Measurements from ENCODE around the gene CACNA1C. TPM values are rescaled to one million over a fixed set of nuclear protein-coding genes. Genes with fewer than 3 reads are reported as not detected.

The CACNA1C gene
- total RNA-seq, 1 donor from 2014 or later = 1.6 TPM

DNA sequence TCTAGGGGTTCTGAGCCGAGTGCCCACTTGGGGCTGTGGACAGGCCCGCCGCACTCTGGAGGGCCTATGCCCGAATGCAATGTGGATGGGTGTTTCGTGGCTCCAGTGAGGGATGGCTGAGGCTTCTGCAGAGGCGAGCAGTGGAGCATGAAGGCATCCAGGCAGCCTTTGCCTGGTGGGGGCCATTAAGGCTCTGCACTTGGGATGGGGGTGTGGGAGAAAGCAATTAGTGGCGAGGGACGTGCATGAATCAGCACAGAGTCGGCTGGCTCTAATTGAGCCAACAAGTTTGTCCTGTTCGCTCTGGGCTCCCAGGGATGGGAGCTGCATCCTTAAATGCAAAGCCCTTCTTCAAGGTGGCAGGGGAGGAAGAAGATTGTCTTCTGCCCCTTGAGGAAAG, 395.1 kb downstream of the CACNA1C start:
- H3K27ac Mint-ChIP-seq (ENCODE audit: unreplicated experiment) = no peak overlapping the region

DNA sequence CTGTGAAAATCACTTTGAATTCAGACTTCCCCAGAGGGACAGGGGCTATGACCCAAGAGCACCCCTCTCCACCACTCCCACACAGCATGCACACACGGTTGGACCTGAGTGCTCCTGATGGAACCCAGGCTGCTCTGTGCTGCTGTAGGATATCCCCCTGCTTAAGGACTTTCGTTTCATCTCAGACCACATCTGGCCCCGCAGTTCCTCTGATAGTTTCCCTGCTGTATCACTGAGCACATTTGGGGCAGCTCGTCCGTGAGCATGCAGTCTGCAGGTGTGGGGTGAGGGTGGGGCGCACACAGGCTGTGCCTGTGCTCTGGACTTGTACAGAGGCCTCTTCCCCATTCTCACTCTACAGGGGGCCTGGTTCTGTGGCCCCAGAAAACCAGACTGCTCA, 396.8 kb downstream of the CACNA1C start:
- H3K4me3 Mint-ChIP-seq = no peak overlapping the region
- no peak overlapping the region for H3K27ac Mint-ChIP-seq (ENCODE audit: unreplicated experiment)
- no peaks in the 10 kb centered on the region for H3K27me3 Mint-ChIP-seq (ENCODE audit: low read depth)
- H3K4me1 Mint-ChIP-seq = no peaks in the 10 kb centered on the region
- no peak for DNase-seq (ENCODE audit: low read depth, low spot score)
- no peaks in the 10 kb centered on the region for H3K36me3 Mint-ChIP-seq (ENCODE audit: low read depth)
- TF ChIP-seq, protein P1, sequence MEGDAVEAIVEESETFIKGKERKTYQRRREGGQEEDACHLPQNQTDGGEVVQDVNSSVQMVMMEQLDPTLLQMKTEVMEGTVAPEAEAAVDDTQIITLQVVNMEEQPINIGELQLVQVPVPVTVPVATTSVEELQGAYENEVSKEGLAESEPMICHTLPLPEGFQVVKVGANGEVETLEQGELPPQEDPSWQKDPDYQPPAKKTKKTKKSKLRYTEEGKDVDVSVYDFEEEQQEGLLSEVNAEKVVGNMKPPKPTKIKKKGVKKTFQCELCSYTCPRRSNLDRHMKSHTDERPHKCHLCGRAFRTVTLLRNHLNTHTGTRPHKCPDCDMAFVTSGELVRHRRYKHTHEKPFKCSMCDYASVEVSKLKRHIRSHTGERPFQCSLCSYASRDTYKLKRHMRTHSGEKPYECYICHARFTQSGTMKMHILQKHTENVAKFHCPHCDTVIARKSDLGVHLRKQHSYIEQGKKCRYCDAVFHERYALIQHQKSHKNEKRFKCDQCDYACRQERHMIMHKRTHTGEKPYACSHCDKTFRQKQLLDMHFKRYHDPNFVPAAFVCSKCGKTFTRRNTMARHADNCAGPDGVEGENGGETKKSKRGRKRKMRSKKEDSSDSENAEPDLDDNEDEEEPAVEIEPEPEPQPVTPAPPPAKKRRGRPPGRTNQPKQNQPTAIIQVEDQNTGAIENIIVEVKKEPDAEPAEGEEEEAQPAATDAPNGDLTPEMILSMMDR (conservative IDR thresholded peaks at IDR 0.05) = no peak
- no peaks in the 10 kb centered on the region for H3K9me3 Mint-ChIP-seq

More for the DNA sequence above, 395.1 kb downstream of the CACNA1C start:
- Mint-ChIP-seq H3K36me3 (ENCODE audit: low read depth) (no peaks in the 10 kb centered on the region), H3K4me1 (peaks cover 9% of the 10 kb centered on the region), H3K9me3 (no peaks in the 10 kb centered on the region), H3K27me3 (ENCODE audit: low read depth) (no peaks in the 10 kb centered on the region), H3K4me3 (no peak overlapping the region)
- no peak for DNase-seq (ENCODE audit: low read depth, low spot score)
- TF ChIP-seq, protein P1 (conservative IDR thresholded peaks at IDR 0.05) = no peak

DNA sequence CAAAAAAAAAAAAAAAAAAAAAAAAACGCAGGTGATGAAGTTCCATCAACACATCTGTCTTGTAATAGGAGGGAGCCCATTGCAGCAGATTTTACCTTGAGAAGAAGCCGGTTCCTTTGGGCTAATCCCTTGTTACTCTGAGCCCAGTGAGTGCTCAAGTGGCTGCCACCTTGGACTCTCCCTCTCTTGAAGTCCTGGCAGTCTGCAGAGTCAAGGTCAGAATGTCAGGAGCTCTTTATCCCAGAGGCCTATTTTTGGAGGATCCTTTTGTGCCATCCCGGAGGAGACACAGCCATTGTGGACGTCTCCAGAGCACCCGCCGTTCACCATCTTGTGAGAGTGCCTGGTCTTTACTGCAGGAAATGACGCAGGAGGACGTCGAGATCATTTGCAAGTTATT, 397.8 kb downstream of the CACNA1C start:
- H3K4me1 Mint-ChIP-seq = no peaks in the 10 kb centered on the region
- no peak overlapping the region for H3K4me3 Mint-ChIP-seq
- DNase-seq (ENCODE audit: low read depth, low spot score) = no peak
- no peaks in the 10 kb centered on the region for H3K27me3 Mint-ChIP-seq (ENCODE audit: low read depth)
- TF ChIP-seq, protein P1 (conservative IDR thresholded peaks at IDR 0.05) = no peak
- H3K36me3 Mint-ChIP-seq (ENCODE audit: low read depth) = no peaks in the 10 kb centered on the region
- H3K9me3 Mint-ChIP-seq = no peaks in the 10 kb centered on the region
- no peak overlapping the region for H3K27ac Mint-ChIP-seq (ENCODE audit: unreplicated experiment)

DNA sequence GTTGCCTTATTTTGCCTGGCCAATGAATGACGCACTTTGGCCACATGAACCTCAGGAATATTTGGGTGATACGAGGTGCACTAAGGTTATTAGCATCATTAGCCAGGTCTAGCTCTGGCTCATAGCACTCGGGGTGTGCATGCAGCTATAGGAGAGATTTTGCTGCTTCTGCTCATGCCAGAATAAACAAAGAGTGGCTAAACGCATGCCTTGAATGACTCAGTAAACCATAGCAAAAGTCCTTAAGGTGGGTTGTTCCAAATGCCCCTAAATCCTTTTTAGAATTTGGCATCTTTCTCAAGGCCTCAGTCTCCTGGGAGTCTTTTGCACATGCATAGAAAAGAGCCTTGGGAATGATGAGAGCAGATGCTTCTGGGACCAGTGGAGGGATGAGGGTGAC, 398.2 kb downstream of the CACNA1C start:
- no peak for DNase-seq (ENCODE audit: low read depth, low spot score)
- Mint-ChIP-seq H3K9me3 (no peaks in the 10 kb centered on the region), H3K27ac (ENCODE audit: unreplicated experiment) (no peak overlapping the region), H3K4me1 (no peaks in the 10 kb centered on the region), H3K4me3 (no peak overlapping the region), H3K27me3 (ENCODE audit: low read depth) (no peaks in the 10 kb centered on the region), H3K36me3 (ENCODE audit: low read depth) (no peaks in the 10 kb centered on the region)
- TF ChIP-seq, protein P1 (conservative IDR thresholded peaks at IDR 0.05) = no peak

DNA sequence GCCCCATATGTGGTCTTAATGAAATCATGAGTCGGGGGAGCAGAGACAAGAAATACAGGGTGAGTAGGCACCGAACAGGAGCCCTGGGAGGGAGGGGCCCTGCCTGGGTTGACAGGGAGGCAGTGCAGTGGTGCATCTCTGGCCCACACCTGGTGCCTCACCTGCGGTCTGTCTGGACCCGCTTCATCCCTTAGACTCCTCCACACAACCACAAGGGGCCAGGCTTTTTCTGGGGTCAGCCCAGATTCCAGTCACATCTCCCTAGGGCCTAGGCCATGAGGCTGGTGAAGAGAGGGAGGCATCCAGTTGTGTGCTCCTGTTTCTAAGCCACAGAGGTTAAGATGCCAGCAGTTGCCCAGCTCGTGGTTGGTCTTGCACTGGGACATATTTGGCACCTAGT, 398.7 kb downstream of the CACNA1C start:
- H3K4me1 Mint-ChIP-seq = no peaks in the 10 kb centered on the region
- no peaks in the 10 kb centered on the region for H3K9me3 Mint-ChIP-seq
- H3K4me3 Mint-ChIP-seq = no peak overlapping the region
- no peak for DNase-seq (ENCODE audit: low read depth, low spot score)
- H3K27me3 Mint-ChIP-seq (ENCODE audit: low read depth) = no peaks in the 10 kb centered on the region
- no peaks in the 10 kb centered on the region for H3K36me3 Mint-ChIP-seq (ENCODE audit: low read depth)
- H3K27ac Mint-ChIP-seq (ENCODE audit: unreplicated experiment) = no peak overlapping the region
- TF ChIP-seq, protein P1 (conservative IDR thresholded peaks at IDR 0.05) = no peak
